DND-41 (cell line): Measurements from ENCODE around the gene REEP6.
"Not testable (repeated sequence)": the region's sequence is repeated elsewhere in the genome, so short reads cannot be mapped to it uniquely, and the experiment has no call there.

Experiments used
- ATAC-seq: fragments of 200-7000 bp; cut with Tn5 transposase; 3 replicates; pipeline ENCODE4 v1.9.1; 2021; ENCODE audit warnings: low read depth; ENCODE audit not compliant: insufficient read depth
- DNase-seq: peaks from one replicate; pipeline ENCODE4 v3.0.0-alpha.2; 2020
- H2AFZ ChIP-seq: 2 replicates; pipeline ENCODE4 v1.6.0; 2012; ENCODE audit warnings: low read depth, low read length
- H3K27ac ChIP-seq: 2 replicates; pipeline ENCODE4 v1.5.1; 2012; ENCODE audit warnings: low read length, inconsistent platforms
- H3K27me3 ChIP-seq: fragments of 200-600 bp; sonication (generic); 2 replicates; pipeline ENCODE4 v1.6.0; 2012; ENCODE audit warnings: low read length, mild to moderate bottlenecking, inconsistent platforms; ENCODE audit not compliant: insufficient read depth, poor library complexity
- H3K36me3 ChIP-seq: 2 replicates; pipeline ENCODE4 v1.5.1; 2012; ENCODE audit warnings: low read length, inconsistent platforms; ENCODE audit not compliant: insufficient read depth
- H3K4me1 ChIP-seq: 2 replicates; pipeline ENCODE4 v1.5.1; 2012; ENCODE audit warnings: mild to moderate bottlenecking, low read length; ENCODE audit not compliant: insufficient read depth
- H3K4me2 ChIP-seq: 2 replicates; pipeline ENCODE4 v1.6.0; 2012; ENCODE audit warnings: mild to moderate bottlenecking, moderate library complexity, low read length, inconsistent platforms; ENCODE audit not compliant: insufficient read depth
- H3K4me3 ChIP-seq, 2 experiments: fragments of 200-600 bp in 1 of 2; shearing (Covaris generic) in 1 of 2; 2 replicates each; pipeline ENCODE4 v1.5.1; 2012 to 2016; ENCODE audit warnings: inconsistent platforms in 2 of 2, low read length in 2 of 2, mild to moderate bottlenecking in 2 of 2, low read depth in 1 of 2, moderate library complexity in 1 of 2
- H3K79me2 ChIP-seq: 2 replicates; pipeline ENCODE4 v1.6.0; 2012; ENCODE audit warnings: low read length, inconsistent platforms; ENCODE audit not compliant: insufficient read depth
- H3K9ac ChIP-seq: 2 replicates; pipeline ENCODE4 v1.6.0; 2012; ENCODE audit warnings: low read depth, mild to moderate bottlenecking, inconsistent platforms, low read length, moderate library complexity
- H3K9me3 ChIP-seq: 2 replicates; pipeline ENCODE4 v1.5.1; 2012; ENCODE audit warnings: low read length, moderate library complexity, mild to moderate bottlenecking, inconsistent platforms; ENCODE audit not compliant: insufficient read depth, severe bottlenecking
- H4K20me1 ChIP-seq: 2 replicates; pipeline ENCODE4 v1.6.0; 2012; ENCODE audit warnings: low read length; ENCODE audit not compliant: insufficient read depth
- EZH2 ChIP-seq: IDR thresholded peaks from 3 replicates; pipeline ENCODE4 v1.6.1; 2012; ENCODE audit warnings: borderline replicate concordance, low read depth, mild to moderate bottlenecking, moderate library complexity, low read length, inconsistent platforms; ENCODE audit not compliant: severe bottlenecking
- TF ChIP-seq, protein P1 (sequence below): IDR thresholded peaks from 2 replicates; pipeline ENCODE4 v1.5.1; 2012; ENCODE audit warnings: borderline replicate concordance, low read length, moderate library complexity, mild to moderate bottlenecking; ENCODE audit not compliant: poor library complexity, severe bottlenecking; ENCODE audit errors: extremely low read depth

REEP6 gene

GRCh38 chr19:1527650-1528309, 36.8 kb downstream of the REEP6 start:
- H3K9me3 ChIP-seq: no peaks in the 10 kb centered on the region
- no peak for DNase-seq
- no peak overlapping the region for H3K4me3 ChIP-seq
- H3K36me3 ChIP-seq: no peaks in the 10 kb centered on the region
- H3K27ac ChIP-seq: no peak overlapping the region
- H3K4me1 ChIP-seq: no peaks in the 10 kb centered on the region
- no peak overlapping the region for H2AFZ ChIP-seq
- no peaks in the 10 kb centered on the region for H4K20me1 ChIP-seq
- TF ChIP-seq EZH2: no peak
- TF ChIP-seq, protein P1, sequence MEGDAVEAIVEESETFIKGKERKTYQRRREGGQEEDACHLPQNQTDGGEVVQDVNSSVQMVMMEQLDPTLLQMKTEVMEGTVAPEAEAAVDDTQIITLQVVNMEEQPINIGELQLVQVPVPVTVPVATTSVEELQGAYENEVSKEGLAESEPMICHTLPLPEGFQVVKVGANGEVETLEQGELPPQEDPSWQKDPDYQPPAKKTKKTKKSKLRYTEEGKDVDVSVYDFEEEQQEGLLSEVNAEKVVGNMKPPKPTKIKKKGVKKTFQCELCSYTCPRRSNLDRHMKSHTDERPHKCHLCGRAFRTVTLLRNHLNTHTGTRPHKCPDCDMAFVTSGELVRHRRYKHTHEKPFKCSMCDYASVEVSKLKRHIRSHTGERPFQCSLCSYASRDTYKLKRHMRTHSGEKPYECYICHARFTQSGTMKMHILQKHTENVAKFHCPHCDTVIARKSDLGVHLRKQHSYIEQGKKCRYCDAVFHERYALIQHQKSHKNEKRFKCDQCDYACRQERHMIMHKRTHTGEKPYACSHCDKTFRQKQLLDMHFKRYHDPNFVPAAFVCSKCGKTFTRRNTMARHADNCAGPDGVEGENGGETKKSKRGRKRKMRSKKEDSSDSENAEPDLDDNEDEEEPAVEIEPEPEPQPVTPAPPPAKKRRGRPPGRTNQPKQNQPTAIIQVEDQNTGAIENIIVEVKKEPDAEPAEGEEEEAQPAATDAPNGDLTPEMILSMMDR: no peak
- no peaks in the 10 kb centered on the region for H3K79me2 ChIP-seq
- no peaks in the 10 kb centered on the region for H3K27me3 ChIP-seq
- no peak overlapping the region for H3K9ac ChIP-seq
- no peak for ATAC-seq
- no peak overlapping the region for H3K4me2 ChIP-seq

DNA sequence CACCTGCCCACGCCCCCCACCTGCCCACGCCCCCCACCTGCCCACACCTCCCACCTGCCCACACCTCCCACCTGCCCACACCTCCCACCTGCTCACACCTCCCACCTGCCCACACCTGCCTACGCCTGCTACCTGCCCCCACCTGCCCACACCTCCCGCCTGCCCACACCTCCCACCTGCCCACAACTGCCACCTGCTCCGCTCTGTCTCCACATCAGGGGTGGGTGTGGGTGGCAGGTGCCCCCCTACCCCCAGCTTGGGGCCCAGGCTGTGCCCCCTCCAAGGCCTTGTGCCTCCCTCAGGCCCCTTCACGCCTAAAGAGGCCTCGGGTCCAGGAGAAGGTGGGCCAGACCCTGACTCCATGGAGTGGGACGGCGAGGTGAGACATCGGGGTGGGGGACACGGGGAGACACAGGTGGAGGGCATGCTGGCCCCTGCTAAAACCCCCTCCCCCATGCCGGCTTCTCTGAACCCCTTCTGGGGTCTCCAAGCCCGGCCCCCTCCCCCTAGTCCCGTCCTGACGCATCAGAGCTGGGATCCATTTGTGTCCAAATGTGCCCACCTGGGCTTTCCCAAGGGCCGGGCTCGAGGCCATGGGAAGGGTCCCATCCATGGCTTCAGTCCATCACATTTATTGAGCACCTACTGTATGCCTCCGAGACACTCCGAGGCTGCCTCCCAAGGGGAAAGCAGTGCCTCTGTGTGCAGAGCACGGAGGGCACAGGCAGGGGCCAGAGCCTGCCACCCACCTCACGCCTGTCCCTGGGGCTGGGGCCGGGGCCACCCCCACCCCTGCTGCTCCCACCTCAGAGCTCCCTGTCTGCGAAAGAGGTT, 37.8 kb downstream of the REEP6 start:
- H3K27me3 ChIP-seq: no peaks in the 10 kb centered on the region
- no peak overlapping the region for H2AFZ ChIP-seq
- ATAC-seq: no peak
- no peaks in the 10 kb centered on the region for H3K9me3 ChIP-seq
- no peak overlapping the region for H3K4me2 ChIP-seq
- H3K4me3 ChIP-seq: no peak overlapping the region
- no peak overlapping the region for H3K27ac ChIP-seq
- H3K9ac ChIP-seq: no peak overlapping the region
- TF ChIP-seq, protein P1: no peak
- H3K4me1 ChIP-seq: no peaks in the 10 kb centered on the region
- no peaks in the 10 kb centered on the region for H4K20me1 ChIP-seq
- no peak for DNase-seq
- no peaks in the 10 kb centered on the region for H3K79me2 ChIP-seq
- no peaks in the 10 kb centered on the region for H3K36me3 ChIP-seq

- H2AFZ ChIP-seq: no peak overlapping the region
- ATAC-seq (no peak), DNase-seq (no peak)
- H3K79me2 ChIP-seq: no peaks in the 10 kb centered on the region
- H4K20me1 ChIP-seq: no peaks in the 10 kb centered on the region
- no peak overlapping the region for H3K9ac ChIP-seq
- H3K4me3 ChIP-seq: no peak overlapping the region
- no peaks in the 10 kb centered on the region for H3K4me1 ChIP-seq
- TF ChIP-seq, protein P1: no peak
- TF ChIP-seq EZH2: no peak
- no peak overlapping the region for H3K27ac ChIP-seq
- H3K9me3 ChIP-seq: no peaks in the 10 kb centered on the region
- no peak overlapping the region for H3K4me2 ChIP-seq
- H3K36me3 ChIP-seq: no peaks in the 10 kb centered on the region
- H3K27me3 ChIP-seq: no peaks in the 10 kb centered on the region
Observed at GRCh38 chr19:1529430-1529816, 38.4 kb downstream of the REEP6 start.

DNA sequence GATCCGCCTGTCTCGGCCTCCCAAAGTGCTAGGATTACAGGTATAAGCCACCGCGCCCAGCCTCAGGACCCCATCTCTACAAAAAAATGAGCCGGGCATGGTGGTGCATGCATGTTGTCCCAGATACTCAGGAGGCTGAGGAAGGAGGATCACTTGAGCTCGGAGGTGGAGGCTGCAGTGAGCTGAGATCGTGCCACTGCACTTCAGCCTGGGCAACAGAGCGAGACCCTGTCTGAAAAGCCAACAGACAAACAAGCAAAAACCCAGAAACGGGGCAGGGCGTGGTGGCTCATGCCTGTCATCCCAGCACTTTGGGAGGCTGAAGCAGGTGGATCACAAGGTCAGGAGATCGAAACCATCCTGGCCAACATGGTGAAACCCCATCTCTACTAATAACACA, 39.9 kb downstream of the REEP6 start:
- not testable (repeated sequence) for H3K79me2 ChIP-seq, H3K9me3 ChIP-seq, H2AFZ ChIP-seq, H3K27ac ChIP-seq, H3K4me1 ChIP-seq, H3K9ac ChIP-seq, DNase-seq, H3K4me2 ChIP-seq, H3K36me3 ChIP-seq, H3K27me3 ChIP-seq, H4K20me1 ChIP-seq, H3K4me3 ChIP-seq, ATAC-seq
